PC-9 (cell line): Measurements from ENCODE around the gene TMEM260.

Experiments used
- CTCF ChIP-seq: fragments of 200-600 bp; sonication (generic); conservative IDR thresholded peaks from 2 replicates; pipeline ENCODE4 v1.6.1; 2017; ENCODE audit warnings: mixed run types, antibody characterized with exemption, mild to moderate bottlenecking, moderate library complexity
- EZH2 ChIP-seq: fragments of 200-600 bp; sonication (generic); IDR thresholded peaks from 2 replicates; pipeline ENCODE4 v1.8.0; 2017; ENCODE audit warnings: antibody characterized with exemption, low read depth

GRCh38 chr14:56659964-56660551, 80.5 kb downstream of the TMEM260 start:
- TF ChIP-seq CTCF (peak; percentile 82), EZH2 (no peak)
